Heart left ventricle (tissue), 13 donors: ENCODE data around the gene ZFR2.

Experiments
- CTCF ChIP-seq, 12 donors: fragments of 200-600 bp; sonication (generic) in 4 of 12; IDR thresholded peaks; one replicate each; pipeline versions ENCODE4 v1.5.0 to v1.8.0; 2018 to 2022; ENCODE audit warnings: antibody characterized with exemption in 12 of 12, mild to moderate bottlenecking in 5 of 12
- POLR2A ChIP-seq, 2 donors: fragments of 450-650 bp; IDR thresholded peaks; one replicate each; pipeline ENCODE4 v1.6.1; 2017; ENCODE audit warnings: antibody characterized with exemption in 2 of 2, mild to moderate bottlenecking in 2 of 2, moderate library complexity in 2 of 2
- donor health status: ischemic (EF 13 %, LVEDD 7.1; RV severe dilation, severe dysfunction).
- donor health status: DM: no; HTN: yes; CAD: no.
- donor health status: DM: no; HTN: no; CAD: no.
- donor health status: ischemic (EF 25% LVEDD 6.9; RV normal size, moderate dysfunction).
- donor health status: ischemic (EF 25% LVEDD 5.7; RV mildly dilated, moderate dysfunction).
- donor health status: ischemic (EF 35%, LVEDD 5.7; RV mildly dilated, moderate dysfunction).
- donor health status: nonischemic (EF 11% LVEDD 7.7; RV severe dilation, severe dysfunction).
- donor health status: DM: yes; HTN: yes; CAD: no.
- donor health status: PGD.
- donor health status: ischemic (EF 29% LVEDD 5.4; RV normal size, mild dysfunction).
- donor health status: nonischemic (EF 23%, LVEDD 6.1; RV moderate dilation, normal function).

GRCh38 chr19:3762501-3763459 lies 106.1 kb downstream of the ZFR2 start, which contains the start of gene MRPL54:
- no peak for TF ChIP-seq CTCF (IDR thresholded peaks at IDR 0.05)
- TF ChIP-seq POLR2A (IDR thresholded peaks at IDR 0.05) = peak in 1 of 2 donors; percentile 54
